ENCODE measurements around the gene OR8J3.
"Not testable (repeated sequence)": the region's sequence is repeated elsewhere in the genome, so short reads cannot be mapped to it uniquely, and the experiment has no call there.

The OR8J3 gene

GRCh38 chr11:56140151-56140661 lies at the start of gene OR8J3:
Gene OR8J3, minus strand, starts transcription at chr11:56140201. Its CDS starts 2,483 bp downstream, at chr11:56137718.
- no peak for DNase-seq (ENCODE audit: low read depth in 2 of 2)

GRCh38 chr11:56188602-56189001 lies 48.6 kb upstream of the OR8J3 start:
- DNase-seq (ENCODE audit: low read depth in 2 of 2): no peak

- no peak for DNase-seq (ENCODE audit: low read depth in 2 of 2)
Observed at GRCh38 chr11:56183459-56183858, 43.5 kb upstream of the OR8J3 start.

- DNase-seq (ENCODE audit: low read depth in 2 of 2): no peak
Observed at GRCh38 chr11:56176318-56176717, 36.3 kb upstream of the OR8J3 start, which contains the start of gene OR5J2. Gene OR5J2, plus strand, starts transcription at chr11:56176618. Its CDS starts 0 bp downstream, at chr11:56176618.

- DNase-seq (ENCODE audit: low read depth in 2 of 2): no peak
Observed at GRCh38 chr11:56172256-56172830, 32.3 kb upstream of the OR8J3 start.

- DNase-seq (ENCODE audit: low read depth in 2 of 2): no peak
Observed at GRCh38 chr11:56163804-56164203, 23.8 kb upstream of the OR8J3 start.

- no peak for DNase-seq (ENCODE audit: low read depth in 2 of 2)
Observed at GRCh38 chr11:56160217-56160616, 20.2 kb upstream of the OR8J3 start, which contains the start of gene OR8K5. Gene OR8K5, minus strand, starts transcription at chr11:56160317. Its CDS starts 0 bp downstream, at chr11:56160317.

- no peak for DNase-seq (ENCODE audit: low read depth in 2 of 2)
Observed at GRCh38 chr11:56152333-56152732, 12.3 kb upstream of the OR8J3 start.

GRCh38 chr11:56151376-56151775 lies 11.4 kb upstream of the OR8J3 start:
- DNase-seq (ENCODE audit: low read depth in 2 of 2): no peak

- not testable (repeated sequence) for DNase-seq (ENCODE audit: low read depth in 2 of 2)
Observed at GRCh38 chr11:56143681-56144080, 3.7 kb upstream of the OR8J3 start.

GRCh38 chr11:56122073-56122472 lies 17.9 kb downstream of the OR8J3 start, which contains the start of gene OR8H3:
Gene OR8H3, plus strand, starts transcription at chr11:56122373. Its CDS starts 0 bp downstream, at chr11:56122373.
- DNase-seq (ENCODE audit: low read depth in 2 of 2): no peak

GRCh38 chr11:56103210-56103737 lies 36.7 kb downstream of the OR8J3 start, which contains the start of gene OR8H2:
Gene OR8H2, plus strand, starts transcription at chr11:56103687. Its CDS starts 1,356 bp downstream, at chr11:56105043.
- no peak for DNase-seq (ENCODE audit: low read depth in 2 of 2)

GRCh38 chr11:56093008-56093407 lies 47.0 kb downstream of the OR8J3 start, which contains the start of gene OR8I2:
Gene OR8I2, plus strand, starts transcription at chr11:56093308. Its CDS starts 0 bp downstream, at chr11:56093308.
- DNase-seq (ENCODE audit: low read depth in 2 of 2): no peak

- no peak for DNase-seq (ENCODE audit: low read depth in 2 of 2)
Observed at GRCh38 chr11:56089697-56090096, 50.3 kb downstream of the OR8J3 start.
